Occipital lobe (tissue), 2 donors: ENCODE measurements around the gene DLGAP4. TPM values are rescaled to one million over a fixed set of nuclear protein-coding genes. Genes with fewer than 3 reads are reported as not detected.

Experiments used
- DNase-seq: peaks from one replicate; lab custom pipeline; 2025; lab: John Stamatoyannopoulos, UW
- total RNA-seq: library from RNA; depleted of rRNA; stranded (reverse); fragments of >200 nt; gene quantifications from one replicate; pipeline ENCODE4 v1.2.3, GENCODE V29; 2014

The DLGAP4 gene
- total RNA-seq, 1 donor from 2014 or later, result 29.9 TPM

- DNase-seq, result no peak
Measured at GRCh38 chr20:36306553-36307411, 643 bp downstream of the DLGAP4 start.

DNA sequence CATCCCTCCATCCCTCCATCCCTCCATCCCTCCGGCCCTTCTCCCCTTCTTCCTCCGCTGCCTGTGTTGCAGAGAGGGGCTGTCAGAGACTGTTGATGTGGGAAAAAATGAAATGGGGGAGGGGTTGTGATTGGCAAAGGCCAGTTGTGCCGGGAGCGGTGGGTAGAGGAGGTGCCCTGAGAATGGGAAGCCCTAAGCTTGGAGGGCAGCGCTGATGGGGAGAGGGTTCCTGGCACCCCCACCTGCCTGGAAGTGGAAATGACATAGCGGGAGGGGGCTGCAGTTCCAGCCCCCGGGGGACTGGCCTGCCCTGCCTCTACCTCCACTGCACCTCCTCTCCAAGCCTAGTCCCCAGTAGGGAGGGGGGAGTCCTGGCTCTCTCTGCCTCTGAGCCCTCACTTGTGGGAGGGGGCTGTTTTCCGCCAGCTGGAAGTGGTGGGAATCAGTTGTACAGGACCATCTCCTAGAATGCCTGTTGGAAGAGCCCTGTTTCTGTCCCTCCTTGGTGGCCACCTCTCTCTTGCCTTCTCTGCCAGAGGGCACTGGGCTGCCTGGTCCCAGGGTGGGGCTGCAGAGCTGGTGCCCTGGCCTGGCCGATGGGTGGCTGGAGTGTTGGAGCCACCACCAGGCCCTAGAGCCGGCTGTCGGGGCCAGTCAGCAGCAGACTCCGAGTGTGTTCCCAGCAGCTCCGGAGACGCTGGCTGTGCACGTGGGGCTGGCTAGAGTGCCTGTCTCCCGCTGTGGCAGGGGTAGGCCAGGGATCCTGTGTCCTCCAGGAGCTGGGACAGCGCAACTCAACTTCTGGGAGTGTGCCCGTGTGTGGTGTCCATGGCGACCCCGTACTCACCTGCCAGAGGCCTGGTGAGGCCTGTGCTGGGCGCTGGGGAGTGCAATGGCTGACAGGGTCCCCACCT lies 1.5 kb downstream of the DLGAP4 start:
- peak; percentile 30 for DNase-seq

DNA sequence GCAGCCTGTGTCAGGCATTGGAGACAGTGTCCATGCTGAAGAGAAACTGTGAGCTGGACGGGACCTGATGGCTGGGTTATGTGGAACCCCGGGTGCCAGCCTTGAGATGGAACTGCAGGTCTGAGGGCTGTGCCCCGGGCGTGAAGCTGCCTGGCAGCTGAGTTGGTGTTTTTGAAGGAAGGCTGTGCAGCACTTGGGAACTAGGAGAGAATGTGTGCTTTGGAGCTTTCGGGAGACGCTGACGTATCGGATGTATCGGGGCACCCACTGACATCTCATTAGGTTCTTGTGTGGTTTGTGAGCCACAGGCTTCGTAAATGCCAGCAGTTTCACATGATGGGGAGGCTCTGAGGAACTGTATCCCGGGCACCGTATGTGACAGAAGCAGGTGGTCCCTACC lies 2.2 kb downstream of the DLGAP4 start:
- no peak for DNase-seq

- no peak for DNase-seq
Measured at GRCh38 chr20:36308986-36309385, 2.8 kb downstream of the DLGAP4 start.

DNA sequence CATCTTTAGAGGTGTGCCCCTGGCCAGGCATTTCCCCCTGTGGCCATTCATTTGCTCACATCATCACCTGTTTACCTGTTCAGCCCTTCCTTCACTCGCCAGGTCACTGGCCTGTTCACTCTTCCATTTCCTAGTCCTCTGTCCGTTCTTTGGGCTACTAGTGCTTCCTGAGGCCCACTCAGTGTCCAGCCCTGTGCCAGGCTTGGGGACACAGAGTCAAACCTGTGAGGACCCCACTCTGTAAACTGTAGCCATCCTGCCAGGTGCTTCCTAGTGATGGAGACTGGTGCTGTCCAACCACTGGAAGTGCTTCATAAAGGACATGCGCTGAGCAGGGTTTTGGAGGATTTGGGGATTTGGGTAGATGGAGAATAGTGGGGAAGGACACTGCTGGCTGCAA lies 3.5 kb downstream of the DLGAP4 start:
- DNase-seq, result no peak

- no peak for DNase-seq
Measured at GRCh38 chr20:36310215-36310981, 4.3 kb downstream of the DLGAP4 start.

GRCh38 chr20:36311141-36311853 lies 5.2 kb downstream of the DLGAP4 start:
- DNase-seq, result no peak

DNA sequence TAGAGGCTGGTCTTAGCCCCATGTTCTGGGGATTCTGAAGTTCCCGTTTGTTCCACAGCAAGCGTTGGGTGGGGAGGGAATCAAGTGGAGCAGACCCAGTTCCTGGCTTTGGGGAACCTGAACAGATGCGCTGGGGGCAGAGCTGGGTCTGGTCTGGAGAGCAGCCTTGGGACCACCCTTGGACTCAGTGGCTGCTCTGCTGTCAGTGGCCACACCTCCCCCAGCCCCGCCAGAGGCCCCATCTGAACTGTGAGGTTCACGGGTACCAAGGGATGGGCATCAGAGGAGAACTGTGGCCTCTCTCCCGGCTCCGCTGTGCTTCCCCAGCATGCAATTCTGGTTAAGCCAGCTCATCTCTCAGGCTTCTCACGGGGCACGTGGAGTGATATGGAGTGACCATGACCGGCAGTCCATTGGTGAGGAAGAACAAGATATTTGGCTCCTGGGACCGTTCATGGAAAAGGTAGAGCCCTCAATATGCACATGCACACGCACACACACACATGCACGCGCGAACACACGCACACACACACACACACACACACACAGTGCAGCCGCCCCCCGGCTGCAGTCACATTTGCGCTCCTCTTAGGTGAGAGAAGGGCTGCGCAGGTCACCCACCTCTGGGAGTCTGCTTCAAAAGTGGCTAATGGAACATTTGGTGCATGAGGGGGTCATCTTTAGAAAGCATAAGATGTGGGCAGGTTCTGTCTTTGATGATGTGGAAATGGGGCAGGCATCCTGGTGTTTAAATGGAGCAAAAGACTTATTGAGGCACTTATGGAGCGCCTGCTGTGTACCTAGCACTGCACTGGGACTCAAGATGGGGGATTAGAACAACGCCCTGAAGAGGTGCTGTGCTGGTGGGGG lies 6.0 kb downstream of the DLGAP4 start:
- no peak for DNase-seq

DNA sequence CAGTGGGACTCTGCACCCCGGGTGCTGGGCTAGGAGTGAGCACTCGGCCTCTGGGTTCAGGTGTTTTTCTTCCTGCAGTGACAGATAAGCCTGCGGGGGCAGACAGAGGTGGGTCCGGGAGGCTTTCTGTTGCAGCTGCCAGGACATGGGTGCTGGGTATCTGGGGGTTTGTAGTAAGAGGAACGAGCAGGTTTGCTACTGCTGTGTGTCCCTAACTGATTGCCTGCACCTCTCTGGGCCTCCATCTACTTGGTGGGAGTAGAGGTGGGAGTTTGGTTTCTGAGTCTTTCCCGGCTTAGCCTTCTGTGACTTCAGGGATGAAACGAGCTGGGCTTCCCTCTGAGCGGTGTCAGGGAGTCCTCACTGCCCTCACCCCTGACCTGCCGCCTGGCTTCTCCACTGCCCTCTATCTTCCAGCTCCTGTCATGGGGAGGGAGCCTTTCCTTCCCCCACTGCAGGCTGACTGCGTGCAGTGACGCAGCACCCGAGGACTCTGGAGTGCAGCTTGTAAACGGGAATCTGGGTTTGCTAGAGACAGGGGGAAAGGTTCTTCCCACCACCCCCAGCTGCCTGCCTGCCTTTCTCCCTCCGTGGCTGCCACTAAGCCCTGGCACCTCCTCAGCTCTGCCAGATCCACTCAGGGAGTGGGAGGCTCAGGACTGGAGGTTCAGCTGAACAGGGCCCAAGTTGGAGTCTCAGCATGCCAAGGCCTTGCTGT lies 6.7 kb downstream of the DLGAP4 start:
- DNase-seq, result no peak

DNA sequence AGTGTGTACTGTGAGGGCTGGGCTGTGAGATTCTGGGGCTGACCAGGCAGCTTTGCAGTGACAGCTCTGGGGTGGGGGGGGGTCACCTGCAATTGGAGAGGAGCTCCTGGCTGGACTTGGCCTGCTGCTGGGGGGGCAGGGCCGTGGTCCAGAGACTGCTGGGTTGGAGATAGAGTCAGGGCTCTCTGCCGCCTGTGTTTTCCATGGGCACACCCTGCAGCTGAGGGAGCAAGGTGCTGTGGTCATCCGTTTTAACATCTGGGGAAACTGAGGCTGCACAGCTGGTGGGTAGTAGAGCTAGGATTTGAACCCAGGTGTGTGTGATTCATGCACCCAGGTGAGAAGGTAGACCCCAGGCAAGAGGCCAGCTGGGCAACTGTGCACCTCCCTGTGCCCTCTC lies 7.3 kb downstream of the DLGAP4 start:
- no peak for DNase-seq

GRCh38 chr20:36313926-36314325 lies 7.8 kb downstream of the DLGAP4 start:
- DNase-seq, result no peak

GRCh38 chr20:36314734-36315544 lies 8.8 kb downstream of the DLGAP4 start:
- DNase-seq, result no peak

DNA sequence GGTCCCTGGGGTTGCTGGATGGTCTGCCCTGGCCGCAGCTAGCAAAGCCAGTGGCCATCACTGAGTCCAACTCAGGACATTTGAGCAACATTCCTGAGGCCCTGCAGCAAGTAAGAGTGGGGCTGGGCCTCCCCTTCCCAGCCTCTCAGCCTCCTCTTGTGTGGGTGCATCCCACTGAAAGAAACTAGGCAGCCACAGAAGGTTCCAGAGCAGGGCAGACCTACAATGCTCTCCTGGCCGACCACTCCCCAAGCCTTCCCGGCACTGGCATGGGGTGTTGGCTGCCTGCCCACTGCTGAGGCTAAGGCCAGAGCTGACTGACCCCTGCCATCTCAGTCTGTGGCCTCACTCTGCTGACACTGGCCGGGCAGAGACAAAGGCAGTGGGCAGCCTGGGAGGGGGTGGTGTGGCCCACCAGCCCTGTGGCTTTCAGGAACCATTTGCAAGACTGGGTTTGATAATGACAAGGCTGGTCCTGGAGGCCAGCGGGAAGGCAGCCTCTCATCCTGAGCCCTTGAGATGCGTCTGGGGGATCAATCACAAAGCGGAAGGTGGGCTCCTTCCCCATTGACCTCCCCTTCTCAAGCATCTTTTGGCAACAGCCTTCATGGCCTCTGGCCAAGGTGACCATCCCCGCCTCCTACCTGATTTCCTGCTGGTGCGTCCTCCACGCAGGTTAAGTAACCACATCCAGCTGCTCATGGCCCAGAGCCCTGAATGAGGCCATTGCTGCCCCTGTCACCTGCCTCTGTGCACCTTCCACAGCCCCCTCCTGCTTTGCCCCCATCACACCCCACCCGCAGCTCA lies 9.6 kb downstream of the DLGAP4 start:
- no peak for DNase-seq

- DNase-seq, result no peak
Measured at GRCh38 chr20:36317675-36318074, 11.5 kb downstream of the DLGAP4 start.

GRCh38 chr20:36318166-36318565 lies 12.0 kb downstream of the DLGAP4 start:
- no peak for DNase-seq

DNA sequence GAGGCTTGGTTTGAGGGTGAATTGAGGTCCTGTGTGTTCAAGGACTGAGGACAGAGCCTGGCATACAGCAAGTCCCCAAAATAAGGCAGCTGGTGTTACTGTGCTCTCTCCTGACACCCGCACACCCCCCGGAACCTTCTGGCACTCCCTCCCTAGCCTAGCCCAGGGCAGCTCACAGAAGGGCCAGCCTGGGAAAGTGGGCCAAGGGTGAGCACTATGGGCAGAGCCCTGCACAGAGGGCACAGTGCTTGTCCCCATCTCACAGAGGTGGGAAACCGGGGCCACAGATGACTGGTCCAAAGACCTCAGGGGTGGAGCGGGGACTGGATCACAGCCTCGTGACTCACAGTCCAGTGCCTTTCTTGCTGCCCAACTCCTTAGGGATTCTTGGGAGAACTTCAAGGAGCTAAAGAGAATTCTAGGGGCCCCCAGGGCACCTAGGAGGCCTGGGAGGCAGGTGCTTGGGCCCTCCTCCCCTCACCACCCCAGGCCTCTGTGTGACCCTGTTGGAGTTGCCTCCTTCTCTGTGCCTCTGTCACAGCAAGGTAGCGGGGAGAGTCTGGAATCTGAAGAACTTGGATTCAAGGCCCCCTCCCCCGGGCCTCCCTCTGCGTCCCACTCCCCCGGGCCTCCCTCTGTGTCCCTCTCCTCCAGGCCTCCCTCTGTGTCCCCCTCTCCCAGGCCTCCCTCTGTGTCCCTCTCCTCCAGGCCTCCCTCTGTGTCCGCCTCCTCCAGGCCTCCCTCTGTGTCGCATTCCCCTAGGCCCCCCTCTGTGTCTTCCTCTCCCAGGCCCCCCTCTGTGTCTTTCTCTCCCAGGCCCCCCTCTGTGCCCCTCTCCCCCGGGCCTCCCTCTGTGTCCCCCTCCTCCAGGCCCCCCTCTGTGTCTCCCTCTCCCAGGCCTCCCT lies 13.5 kb downstream of the DLGAP4 start:
- DNase-seq, result no peak
